Activated naive CD4-positive, alpha-beta T cell (primary cell): ENCODE results near the gene C19orf25.
A peak's percentile ranks its signal among the peaks of the same experiment; 100 is the strongest.

Experiments
- DNase-seq, 4 experiments: peaks; one replicate each; lab custom pipeline; 2025; lab: John Stamatoyannopoulos, UW

Gene C19orf25

GRCh38 chr19:1466461-1467214, 12.4 kb downstream of the C19orf25 start:
- DNase-seq, result no peak

DNA sequence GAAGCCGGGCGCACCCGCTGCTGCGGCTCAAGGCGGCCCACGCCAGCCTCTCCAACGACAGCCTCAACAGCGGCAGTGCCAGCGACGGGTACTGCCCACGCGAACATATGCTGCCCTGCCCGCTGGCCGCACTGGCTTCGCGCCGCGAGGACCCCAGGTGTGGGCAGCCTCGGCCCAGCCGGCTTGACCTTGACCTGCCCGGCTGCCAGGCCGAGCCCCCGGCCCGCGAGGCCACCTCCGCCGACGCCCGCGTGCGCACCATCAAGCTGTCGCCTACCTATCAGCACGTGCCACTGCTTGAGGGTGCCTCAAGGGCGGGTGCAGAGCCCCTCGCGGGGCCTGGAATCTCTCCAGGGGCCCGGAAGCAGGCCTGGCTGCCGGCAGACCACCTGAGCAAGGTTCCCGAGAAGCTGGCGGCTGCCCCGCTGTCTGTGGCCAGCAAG, 13.0 kb downstream of the C19orf25 start:
- no peak for DNase-seq

DNA sequence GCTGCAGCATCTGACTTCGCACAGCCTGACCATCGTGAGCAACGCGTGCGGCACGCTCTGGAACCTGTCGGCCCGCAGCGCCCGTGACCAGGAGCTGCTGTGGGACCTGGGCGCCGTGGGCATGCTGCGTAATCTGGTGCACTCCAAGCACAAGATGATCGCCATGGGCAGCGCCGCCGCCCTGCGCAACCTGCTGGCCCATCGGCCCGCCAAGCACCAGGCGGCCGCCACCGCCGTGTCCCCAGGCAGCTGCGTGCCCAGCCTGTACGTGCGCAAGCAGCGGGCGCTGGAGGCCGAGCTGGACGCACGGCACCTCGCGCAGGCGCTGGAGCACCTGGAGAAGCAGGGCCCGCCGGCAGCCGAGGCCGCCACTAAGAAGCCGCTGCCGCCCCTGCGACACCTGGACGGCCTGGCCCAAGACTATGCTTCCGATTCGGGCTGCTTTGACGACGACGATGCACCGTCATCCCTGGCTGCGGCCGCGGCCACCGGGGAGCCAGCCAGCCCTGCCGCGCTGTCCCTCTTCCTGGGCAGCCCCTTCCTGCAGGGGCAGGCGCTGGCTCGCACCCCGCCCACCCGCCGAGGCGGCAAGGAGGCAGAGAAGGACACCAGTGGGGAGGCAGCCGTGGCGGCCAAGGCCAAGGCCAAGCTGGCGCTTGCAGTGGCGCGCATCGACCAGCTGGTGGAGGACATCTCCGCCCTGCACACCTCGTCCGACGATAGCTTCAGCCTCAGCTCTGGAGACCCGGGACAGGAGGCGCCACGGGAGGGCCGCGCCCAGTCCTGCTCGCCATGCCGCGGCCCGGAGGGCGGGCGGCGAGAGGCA, 13.6 kb downstream of the C19orf25 start:
- peak in 1 of 4 experiments; percentile 19 for DNase-seq

DNA sequence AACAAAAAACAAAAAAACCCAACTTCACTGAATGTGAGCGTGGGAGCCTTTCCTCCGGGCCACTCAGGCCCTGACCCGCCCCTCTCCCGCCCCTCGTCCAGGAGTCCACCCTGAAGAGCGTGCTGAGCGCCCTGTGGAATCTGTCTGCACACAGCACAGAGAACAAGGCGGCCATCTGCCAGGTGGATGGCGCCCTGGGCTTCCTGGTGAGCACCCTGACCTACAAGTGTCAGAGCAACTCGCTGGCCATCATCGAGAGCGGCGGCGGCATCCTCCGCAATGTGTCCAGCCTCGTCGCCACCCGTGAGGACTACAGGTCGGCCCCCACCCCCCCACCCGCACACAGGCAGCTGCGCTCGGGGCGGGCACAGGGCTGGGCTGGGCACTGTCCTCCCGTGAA, 17.2 kb downstream of the C19orf25 start:
- DNase-seq, result no peak

DNA sequence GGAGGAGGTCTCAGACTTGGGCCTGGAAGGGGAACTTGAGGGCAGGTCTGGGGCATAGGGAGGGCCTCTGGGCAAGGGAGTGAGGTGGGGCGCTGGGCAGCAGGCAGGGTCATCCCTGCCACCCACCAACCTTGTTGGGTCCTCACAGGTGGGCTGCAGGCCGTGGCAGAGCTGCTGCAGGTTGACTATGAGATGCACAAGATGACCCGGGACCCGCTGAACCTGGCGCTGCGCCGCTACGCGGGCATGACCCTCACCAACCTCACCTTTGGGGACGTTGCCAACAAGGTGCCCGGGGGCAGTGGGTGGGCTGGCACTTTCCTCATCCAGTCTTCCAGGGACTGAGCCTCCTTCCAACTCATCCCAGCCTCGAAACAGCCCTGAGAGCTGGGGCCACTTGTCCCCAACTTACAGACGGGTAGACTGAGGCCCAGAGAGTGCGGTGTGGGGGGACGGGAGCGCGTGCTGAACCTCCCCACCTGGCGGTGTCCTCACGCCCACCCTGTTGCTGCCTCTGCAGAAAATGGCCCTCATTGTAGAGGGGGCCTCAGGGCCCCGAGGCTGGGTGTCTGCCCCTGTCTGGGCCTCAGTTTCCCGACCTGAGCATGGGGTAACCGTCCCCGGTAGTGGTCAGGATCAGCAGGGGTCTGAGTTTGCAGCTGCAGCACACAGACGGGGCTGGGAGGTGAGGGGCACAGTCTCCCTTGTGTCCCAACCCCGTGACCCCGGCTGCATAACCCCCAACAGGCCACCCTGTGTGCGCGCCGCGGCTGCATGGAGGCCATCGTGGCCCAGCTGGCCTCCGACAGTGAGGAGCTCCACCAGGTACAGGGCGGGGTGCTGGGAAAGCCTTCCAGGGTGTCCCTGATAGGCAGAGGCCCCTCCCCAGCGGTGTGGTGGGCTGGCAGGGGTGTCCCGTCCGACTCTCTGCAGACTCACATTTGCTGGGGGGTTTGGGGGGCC, 18.7 kb downstream of the C19orf25 start:
- no peak for DNase-seq

GRCh38 chr19:1459479-1459878, 19.5 kb downstream of the C19orf25 start:
- no peak for DNase-seq

DNA sequence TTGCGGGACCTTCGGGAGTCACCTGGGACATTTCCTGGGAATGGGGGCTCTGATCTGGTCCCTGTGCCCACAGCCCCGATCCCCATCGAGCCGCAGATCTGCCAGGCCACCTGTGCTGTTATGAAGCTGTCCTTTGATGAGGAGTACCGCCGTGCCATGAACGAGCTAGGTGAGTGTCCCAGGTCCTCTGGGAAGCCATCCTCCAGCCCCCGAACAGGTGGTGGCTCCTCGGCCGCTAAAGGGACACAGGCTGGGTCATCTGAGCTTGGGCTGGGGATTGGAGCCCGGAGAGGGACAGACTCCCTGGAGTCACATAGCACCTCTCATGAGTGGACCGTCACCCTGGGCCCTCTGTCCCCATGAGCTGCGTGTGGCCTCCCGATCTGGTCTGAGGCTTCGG, 21.1 kb downstream of the C19orf25 start:
- DNase-seq, result no peak

GRCh38 chr19:1457031-1457739, 21.8 kb downstream of the C19orf25 start:
- DNase-seq, result no peak

DNA sequence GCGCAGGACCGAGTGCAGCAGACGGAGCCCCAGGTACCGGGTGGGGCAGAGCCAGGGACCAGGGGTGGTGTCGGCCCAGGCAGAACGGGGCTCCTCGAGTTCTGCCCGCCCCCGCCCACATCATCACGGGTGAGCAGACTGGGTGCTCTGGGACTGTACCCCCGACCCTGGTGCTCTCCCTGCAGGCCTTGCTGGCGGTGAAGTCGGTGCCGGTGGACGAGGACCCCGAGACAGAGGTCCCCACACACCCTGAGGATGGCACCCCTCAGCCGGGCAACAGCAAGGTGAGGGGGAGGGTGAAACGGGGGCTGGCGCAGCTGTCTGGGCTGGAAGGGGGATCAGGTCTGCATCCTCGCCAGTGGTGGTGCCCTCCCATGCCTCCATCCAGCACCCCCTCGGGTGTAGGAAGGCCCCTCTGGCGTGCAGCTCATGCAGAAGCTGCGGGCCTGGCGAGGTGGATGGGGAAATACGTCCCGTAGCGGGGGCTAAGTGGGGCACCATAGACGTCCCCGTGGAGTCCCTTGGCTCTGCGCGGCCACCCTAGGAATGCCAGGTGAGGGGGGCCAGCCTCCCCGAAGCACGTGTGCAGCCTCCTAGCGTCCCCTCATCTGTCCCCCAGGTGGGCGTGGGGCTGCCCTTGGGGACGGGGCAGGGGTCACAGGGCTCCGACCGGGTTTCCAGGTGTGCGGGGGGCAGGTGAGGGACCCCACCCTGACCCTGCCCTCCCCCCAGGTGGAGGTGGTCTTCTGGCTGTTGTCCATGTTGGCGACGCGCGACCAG, 22.7 kb downstream of the C19orf25 start:
- DNase-seq, result no peak

- peak in 1 of 4 experiments; percentile 39 for DNase-seq
Measured at GRCh38 chr19:1455336-1456120, 23.5 kb downstream of the C19orf25 start.

DNA sequence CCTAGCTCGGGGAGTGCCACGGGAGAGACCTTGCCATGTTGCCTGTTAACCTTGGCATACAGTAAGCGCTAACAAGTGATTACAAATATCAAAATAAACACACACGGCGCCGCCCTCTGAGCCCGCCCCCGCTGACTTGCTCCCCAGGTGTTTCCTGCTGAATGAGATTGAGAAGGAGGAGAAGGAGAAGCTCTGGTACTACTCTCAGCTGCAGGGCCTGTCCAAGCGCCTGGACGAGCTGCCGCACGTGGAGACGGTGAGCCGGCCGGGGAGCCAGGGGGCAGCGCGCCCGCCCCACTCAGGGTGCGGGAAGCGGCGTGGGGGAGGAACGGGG, 24.0 kb downstream of the C19orf25 start:
- DNase-seq, result no peak

DNA sequence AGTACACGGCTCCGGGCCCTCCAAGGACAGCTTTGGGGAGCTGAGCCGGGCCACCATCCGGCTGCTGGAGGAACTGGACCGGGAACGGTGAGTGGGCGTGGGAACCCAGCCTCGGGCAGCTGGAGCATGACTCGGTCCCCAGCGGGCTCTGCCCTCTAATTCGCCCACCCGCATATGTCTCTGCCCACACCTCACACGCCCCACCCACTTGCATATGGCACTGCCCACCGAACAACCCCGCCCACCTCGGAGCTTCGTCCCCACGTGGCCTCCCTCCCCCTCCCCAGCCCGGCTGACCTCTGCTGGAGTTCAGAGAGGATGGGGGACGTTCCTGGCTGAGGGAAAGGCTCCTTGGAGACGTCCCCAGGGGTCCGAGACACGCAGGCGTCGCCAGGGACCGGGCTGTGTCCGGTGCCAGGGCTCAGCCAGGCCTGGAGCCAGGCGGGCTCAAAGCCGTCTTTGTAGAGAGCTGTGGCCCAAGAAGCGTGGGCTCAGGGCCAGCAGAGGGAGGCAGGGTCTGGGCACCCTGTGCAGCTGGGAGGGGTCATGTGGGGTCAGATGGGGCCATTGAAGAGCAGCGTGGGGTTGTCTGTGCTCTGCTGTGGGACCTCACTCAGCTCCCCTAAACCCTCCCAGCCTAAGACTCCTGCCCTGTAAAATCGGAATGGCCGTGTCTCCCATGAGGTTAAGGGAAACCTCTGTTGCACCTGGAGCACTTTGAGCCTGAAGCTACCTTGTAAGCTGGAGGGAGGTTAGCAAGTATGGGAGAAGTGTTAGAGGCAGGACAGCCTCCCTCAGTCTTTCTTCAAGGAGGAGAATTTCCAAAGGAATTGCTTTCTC, 25.3 kb downstream of the C19orf25 start:
- DNase-seq, result no peak

DNA sequence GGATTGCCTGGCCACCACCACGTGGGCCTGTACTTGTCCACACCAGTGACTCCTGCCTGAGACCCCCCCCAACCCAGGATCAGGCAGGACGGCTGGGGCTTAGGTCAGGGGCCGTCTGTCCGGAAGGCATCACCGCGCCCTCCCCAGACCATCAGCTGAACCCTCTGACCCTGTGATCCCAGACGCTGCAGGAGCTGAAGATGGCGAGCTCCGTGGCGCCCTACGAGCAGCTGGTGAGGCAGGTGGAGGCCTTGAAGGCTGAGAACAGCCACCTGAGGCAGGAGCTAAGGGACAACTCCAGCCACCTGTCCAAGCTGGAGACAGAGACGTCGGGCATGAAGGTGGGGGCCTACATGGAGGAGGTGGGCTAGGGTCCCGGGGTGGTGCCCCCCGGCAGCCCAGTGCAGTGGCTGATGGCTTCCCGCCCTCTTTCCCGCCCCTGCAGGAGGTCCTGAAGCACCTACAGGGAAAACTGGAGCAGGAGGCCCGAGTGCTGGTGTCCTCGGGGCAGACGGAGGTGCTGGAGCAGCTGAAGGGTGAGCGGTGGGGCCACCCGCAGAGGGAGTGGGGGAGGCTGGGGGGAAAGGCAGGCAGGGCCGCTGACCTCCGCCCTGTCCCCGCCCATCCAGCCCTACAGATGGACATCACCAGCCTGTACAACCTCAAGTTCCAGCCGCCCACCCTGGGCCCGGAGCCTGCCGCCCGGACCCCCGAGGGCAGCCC, 26.1 kb downstream of the C19orf25 start:
- DNase-seq, result no peak

DNA sequence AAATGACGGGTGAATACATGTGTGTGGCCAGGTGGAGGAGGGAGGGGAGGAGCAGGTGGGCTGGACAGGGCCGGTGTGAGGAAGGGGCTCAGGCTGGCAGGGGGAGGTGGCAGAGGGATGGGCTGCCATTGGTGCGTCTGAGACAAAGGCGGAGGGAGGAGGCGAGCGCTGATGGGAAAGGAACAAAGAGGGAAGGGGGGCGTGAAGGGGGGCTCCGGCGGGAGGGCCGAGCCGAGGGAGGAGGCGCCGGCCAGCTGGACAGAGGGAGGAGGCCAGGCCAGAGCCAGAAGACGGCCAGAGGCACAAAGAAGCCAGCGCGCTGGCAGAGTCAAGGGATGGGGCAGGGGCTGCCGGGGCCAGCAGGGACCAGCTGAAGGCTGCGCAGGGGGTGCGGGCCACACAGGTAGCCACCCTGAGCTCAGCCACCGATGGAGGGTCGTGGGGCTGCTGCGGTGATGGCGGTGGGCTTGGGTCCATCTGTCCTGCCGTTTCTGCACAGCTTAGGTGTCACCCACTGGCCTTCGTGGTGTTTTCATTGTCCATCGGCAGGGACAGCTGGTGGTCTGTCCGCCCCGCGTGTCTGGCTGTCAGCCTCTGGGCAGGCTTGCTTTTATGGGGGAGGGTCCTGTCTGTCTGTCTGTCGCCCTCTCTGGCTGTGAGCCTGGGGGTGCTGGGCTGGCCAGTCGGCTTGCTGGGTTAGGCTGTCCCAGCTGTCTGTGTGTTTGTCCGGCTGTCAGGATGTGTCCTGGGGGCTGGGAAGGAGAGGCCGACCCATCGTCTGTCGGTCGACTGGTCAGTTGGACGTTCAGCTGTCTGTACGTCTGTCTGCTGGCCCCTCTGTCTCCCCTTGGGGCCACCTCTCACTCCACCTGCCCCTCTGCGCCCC, 26.9 kb downstream of the C19orf25 start:
- no peak for DNase-seq

GRCh38 chr19:1450735-1451731, 28.0 kb downstream of the C19orf25 start:
- no peak for DNase-seq
